ENCODE data around the gene DCDC1. TPM values are rescaled to one million over a fixed set of nuclear protein-coding genes. Genes with fewer than 3 reads are reported as not detected.

Gene DCDC1
- total RNA-seq, 4 donors from 2014 or later, result not detected

DNA sequence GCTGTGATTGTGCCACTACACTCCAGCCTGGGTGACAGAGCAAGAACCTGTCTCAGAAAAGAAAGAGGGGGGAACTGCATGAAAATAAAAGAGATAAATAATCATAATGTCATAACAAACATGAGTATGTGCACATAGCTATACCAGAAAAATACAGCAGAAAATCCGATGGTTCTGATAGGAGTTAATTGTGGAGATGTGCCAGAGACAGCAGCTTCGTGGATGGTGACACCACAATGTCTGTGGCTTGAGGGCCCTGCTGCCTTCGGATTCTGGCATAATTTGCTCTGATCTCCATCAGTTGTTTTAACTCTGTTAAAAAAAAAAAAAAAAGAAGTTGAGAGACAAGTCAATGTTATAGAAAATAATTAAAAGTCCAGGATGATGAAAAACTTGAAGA, 491.1 kb downstream of the DCDC1 start:
- intact Hi-C loops (cut with DNase I), result no loop called here
- H3K4me3 ChIP-seq, result no peak overlapping the region
- 66 to 71% methylated on average over 3 of the region's 3 CpGs for WGBS, 2 donors
- H3K4me1 ChIP-seq, result peaks cover 0 to 32% (median 0%) of the 10 kb centered on the region in 3 donors
- TF ChIP-seq, protein P1, sequence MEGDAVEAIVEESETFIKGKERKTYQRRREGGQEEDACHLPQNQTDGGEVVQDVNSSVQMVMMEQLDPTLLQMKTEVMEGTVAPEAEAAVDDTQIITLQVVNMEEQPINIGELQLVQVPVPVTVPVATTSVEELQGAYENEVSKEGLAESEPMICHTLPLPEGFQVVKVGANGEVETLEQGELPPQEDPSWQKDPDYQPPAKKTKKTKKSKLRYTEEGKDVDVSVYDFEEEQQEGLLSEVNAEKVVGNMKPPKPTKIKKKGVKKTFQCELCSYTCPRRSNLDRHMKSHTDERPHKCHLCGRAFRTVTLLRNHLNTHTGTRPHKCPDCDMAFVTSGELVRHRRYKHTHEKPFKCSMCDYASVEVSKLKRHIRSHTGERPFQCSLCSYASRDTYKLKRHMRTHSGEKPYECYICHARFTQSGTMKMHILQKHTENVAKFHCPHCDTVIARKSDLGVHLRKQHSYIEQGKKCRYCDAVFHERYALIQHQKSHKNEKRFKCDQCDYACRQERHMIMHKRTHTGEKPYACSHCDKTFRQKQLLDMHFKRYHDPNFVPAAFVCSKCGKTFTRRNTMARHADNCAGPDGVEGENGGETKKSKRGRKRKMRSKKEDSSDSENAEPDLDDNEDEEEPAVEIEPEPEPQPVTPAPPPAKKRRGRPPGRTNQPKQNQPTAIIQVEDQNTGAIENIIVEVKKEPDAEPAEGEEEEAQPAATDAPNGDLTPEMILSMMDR (IDR thresholded peaks at IDR 0.05), result no peak
- TF ChIP-seq POLR2A (IDR thresholded peaks at IDR 0.05), result no peak
- H3K27ac ChIP-seq, result no peak overlapping the region
- no peak for DNase-seq
- H3K36me3 ChIP-seq, result no peaks in the 10 kb centered on the region
- no peaks in the 10 kb centered on the region for H3K9me3 ChIP-seq
- no peaks in the 10 kb centered on the region for H3K27me3 ChIP-seq

DNA sequence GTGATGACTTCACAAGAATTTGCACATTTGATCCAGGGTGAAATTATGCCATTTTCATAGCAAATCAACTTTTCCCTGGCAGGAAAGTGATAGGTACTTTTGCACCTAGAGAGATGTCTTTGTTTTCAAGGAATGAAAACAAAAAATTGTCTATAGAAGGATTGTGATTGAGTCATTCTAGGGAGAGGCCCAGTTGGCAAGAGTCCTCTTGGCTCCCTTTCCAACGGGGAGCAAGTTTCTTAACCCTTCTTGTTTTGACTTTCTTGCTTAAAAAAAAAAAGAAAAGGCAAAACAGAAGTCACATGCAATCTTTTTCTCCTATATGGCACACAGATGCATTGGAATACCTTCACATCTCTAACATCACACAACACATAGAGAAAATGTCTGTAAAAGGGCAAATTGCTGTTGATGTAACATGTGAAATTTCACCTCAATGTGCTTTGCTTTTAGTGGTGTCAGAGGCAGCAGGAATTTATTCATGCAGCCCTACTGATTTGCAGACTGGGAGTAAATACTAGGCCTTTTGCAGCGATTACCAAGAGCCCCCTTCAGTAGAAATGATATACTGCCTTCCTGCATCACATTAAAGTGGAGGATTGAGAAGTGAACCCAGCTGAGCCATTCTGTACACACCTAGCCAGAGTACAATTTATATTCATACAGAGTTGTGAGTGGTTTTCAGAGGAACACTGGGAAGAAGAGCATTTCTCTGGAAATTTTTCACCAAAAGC, 492.7 kb downstream of the DCDC1 start:
- H3K27ac ChIP-seq, result peak overlapping the region in 1 of 4 donors; percentile 2
- intact Hi-C loops (cut with DNase I), result no loop called here
- WGBS, 2 donors, result 12 to 21% methylated on average over 2 of the region's 2 CpGs
- no peak for DNase-seq
- H3K9me3 ChIP-seq, result no peaks in the 10 kb centered on the region
- TF ChIP-seq, protein P1 (IDR thresholded peaks at IDR 0.05), result no peak
- TF ChIP-seq POLR2A (IDR thresholded peaks at IDR 0.05), result no peak
- H3K4me1 ChIP-seq, result peaks cover 0 to 32% (median 0%) of the 10 kb centered on the region in 3 donors
- no peak overlapping the region for H3K4me3 ChIP-seq
- no peaks in the 10 kb centered on the region for H3K36me3 ChIP-seq
- H3K27me3 ChIP-seq, result no peaks in the 10 kb centered on the region

DNA sequence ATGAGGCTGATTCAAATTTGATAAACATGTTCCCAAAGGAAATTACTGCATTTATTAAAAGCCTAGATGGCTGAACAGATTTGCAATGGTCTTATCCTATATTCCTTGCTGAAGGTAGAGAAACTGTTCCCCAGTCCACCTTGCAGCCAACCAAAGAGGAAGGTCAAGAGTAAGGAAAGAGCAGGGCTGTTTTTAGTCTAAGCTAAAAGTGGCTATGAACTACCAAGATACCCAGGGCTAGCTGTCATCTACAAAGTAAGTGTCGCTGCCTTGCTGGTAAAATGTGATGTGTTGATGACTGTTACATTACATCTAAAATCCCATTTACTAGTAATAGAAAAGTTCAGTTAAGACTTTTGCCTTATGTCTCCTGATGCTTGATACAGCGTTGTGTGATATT, 493.3 kb downstream of the DCDC1 start:
- Histone ChIP-seq H3K9me3 (no peaks in the 10 kb centered on the region), H3K4me1 (peaks cover 0 to 32% (median 0%) of the 10 kb centered on the region in 3 donors), H3K27ac (no peak overlapping the region), H3K4me3 (no peak overlapping the region), H3K36me3 (no peaks in the 10 kb centered on the region), H3K27me3 (no peaks in the 10 kb centered on the region)
- intact Hi-C loops (cut with DNase I), result no loop called here
- TF ChIP-seq, protein P1 (IDR thresholded peaks at IDR 0.05), result no peak
- TF ChIP-seq POLR2A (IDR thresholded peaks at IDR 0.05), result no peak
- DNase-seq, result no peak
- WGBS, 2 donors, result 51 to 68% methylated on average over 2 of the region's 2 CpGs

DNA sequence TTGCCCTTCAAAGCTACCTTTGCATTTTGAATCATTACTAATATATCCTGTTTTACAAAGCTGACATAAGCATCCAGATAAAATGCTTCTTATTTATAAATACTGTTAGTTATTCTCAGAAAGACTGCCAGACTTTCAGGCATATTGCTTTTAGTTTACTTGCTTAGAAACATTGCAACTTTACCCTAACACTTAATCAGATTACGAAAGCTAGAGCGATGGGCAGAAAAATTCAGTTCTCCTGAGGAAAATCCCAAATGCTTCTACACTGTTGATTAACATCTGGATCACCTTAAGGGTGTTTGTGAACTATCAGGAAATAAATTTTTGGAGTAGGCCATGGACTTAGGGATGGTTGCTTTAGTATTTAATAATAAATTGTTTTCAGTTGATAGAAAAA, 493.7 kb downstream of the DCDC1 start:
- Histone ChIP-seq H3K27ac (no peak overlapping the region), H3K27me3 (no peaks in the 10 kb centered on the region), H3K4me1 (peaks cover 0 to 32% (median 0%) of the 10 kb centered on the region in 3 donors), H3K9me3 (no peaks in the 10 kb centered on the region), H3K4me3 (no peak overlapping the region), H3K36me3 (no peaks in the 10 kb centered on the region)
- no peak for DNase-seq
- TF ChIP-seq, protein P1 (IDR thresholded peaks at IDR 0.05), result no peak
- TF ChIP-seq POLR2A (IDR thresholded peaks at IDR 0.05), result no peak
- intact Hi-C loops (cut with DNase I), result no loop called here
- WGBS, 2 donors, result 88 to 93% methylated on average over 2 of the region's 2 CpGs

DNA sequence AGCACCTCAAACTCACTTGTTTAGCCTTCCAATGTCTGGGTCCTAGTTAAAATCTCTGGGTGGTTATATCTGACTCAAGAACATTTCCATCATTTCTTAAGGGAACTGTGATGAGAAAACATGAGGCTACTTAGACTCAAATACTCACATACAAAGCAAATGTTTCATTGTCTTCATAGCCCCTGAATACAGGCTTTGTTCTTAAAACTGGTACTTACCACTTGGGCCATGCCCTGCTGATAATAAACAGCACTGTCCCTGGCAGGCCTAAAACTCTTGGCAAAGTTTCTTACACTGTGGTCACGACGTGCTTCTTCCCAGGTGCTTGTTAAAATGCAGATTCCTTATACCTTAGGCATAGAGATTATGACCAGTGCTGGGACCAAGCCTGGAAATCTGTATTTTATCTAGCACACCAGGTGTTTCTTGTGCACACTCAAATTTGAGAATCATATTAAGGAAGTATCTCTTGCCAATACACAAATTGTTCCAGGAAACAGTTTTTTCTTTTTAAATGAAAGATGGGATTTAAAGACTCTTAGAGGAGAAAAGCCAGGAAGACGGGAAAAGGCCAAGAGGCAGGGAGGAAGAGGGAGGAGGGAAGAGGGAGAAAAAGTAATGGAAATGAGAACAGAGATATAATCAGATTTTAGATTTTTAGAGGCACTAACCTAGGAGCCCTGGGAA, 495.5 kb downstream of the DCDC1 start:
- TF ChIP-seq, protein P1 (IDR thresholded peaks at IDR 0.05), result no peak
- TF ChIP-seq POLR2A (IDR thresholded peaks at IDR 0.05), result no peak
- Histone ChIP-seq H3K36me3 (no peaks in the 10 kb centered on the region), H3K27me3 (no peaks in the 10 kb centered on the region), H3K4me1 (peaks cover 0 to 23% (median 0%) of the 10 kb centered on the region in 3 donors), H3K4me3 (no peak overlapping the region), H3K27ac (no peak overlapping the region), H3K9me3 (no peaks in the 10 kb centered on the region)
- intact Hi-C loops (cut with DNase I), result no loop called here
- WGBS, 2 donors, result 35 to 38% methylated on average over 3 of the region's 3 CpGs
- no peak for DNase-seq
